Transverse colon (tissue), 4 donors: ENCODE results near the gene MED27. TPM values are rescaled to one million over a fixed set of nuclear protein-coding genes. Genes with fewer than 3 reads are reported as not detected.

ENCODE experiments used
- DNase-seq: peaks from one replicate; pipeline ENCODE4 v3.0.0-alpha.2; 2019
- H3K27ac ChIP-seq, 4 donors: fragments of 200-600 bp; sonication (generic); 2 replicates each; pipeline ENCODE4 v1.5.1; 2016 to 2018; ENCODE audit warnings: inconsistent platforms in 4 of 4
- H3K27me3 ChIP-seq: fragments of 200-600 bp; sonication (generic); 2 replicates; pipeline ENCODE4 v1.5.1; 2017; ENCODE audit warnings: inconsistent platforms
- H3K36me3 ChIP-seq, 4 donors: fragments of 200-600 bp; sonication (generic); 2 replicates each; pipeline ENCODE4 v1.5.1; 2017 to 2019; ENCODE audit warnings: inconsistent platforms in 4 of 4
- H3K4me1 ChIP-seq, 4 donors: fragments of 200-600 bp; sonication (generic); 2 replicates each; pipeline ENCODE4 v1.5.1; 2017 to 2020; ENCODE audit warnings: inconsistent platforms in 4 of 4
- H3K4me3 ChIP-seq, 4 donors: fragments of 200-600 bp; sonication (generic); 1 replicate in 1 of 4; 2 replicates in 3 of 4; pipeline versions ENCODE4 v1.5.1 to v1.6.1; 2017 to 2019; ENCODE audit warnings: inconsistent platforms in 4 of 4
- H3K9me3 ChIP-seq, 2 donors: fragments of 200-600 bp; sonication (generic); 2 replicates each; pipeline ENCODE4 v1.5.1; 2017 to 2019; ENCODE audit warnings: inconsistent platforms in 2 of 2
- CTCF ChIP-seq, 5 experiments: fragments of 200-600 bp in 3 of 5; fragments of 450-650 bp in 2 of 5; sonication (generic) in 3 of 5; IDR thresholded peaks; 1 replicate in 2 of 5; 2 replicates in 3 of 5; pipeline ENCODE4 v1.5.1; 2016 to 2017; ENCODE audit warnings: antibody characterized with exemption in 5 of 5, inconsistent platforms in 3 of 5, mild to moderate bottlenecking in 2 of 5, moderate library complexity in 1 of 5
- EP300 ChIP-seq: sonication (generic); formaldehyde crosslinking; IDR thresholded peaks from one replicate; pipeline ENCODE4 v1.6.1; 2017; ENCODE audit warnings: antibody characterized with exemption, low read depth
- POLR2A ChIP-seq: fragments of 450-650 bp; IDR thresholded peaks from one replicate; pipeline ENCODE4 v1.6.1; 2016; ENCODE audit warnings: antibody characterized with exemption, mild to moderate bottlenecking, moderate library complexity
- POLR2AphosphoS5 ChIP-seq, 3 donors: sonication (generic); formaldehyde crosslinking; IDR thresholded peaks; one replicate each; pipeline ENCODE4 v1.6.1; 2016; ENCODE audit warnings: antibody characterized with exemption in 3 of 3
- WGBS, 2 donors: methylation state at CpG; one replicate each; pipeline ENCODE4 v1.1.5; 2018; ENCODE audit warnings: low coverage in 1 of 2; 5-methylcytosine and 5-hydroxymethylcytosine counted together
- in situ Hi-C, 4 donors: fragments of 200-750 bp; cut with MboI; loops; one replicate each; pipeline versions ENCODE4 v1.15.0 to v1.15.1; 2017; ENCODE audit warnings: low sequenced_read_pairs in 3 of 4, low pct_ligation_motif_present in 1 of 4, low pct_unique_long_range_greater_than_20kb in 1 of 4
- intact Hi-C: fragments of 100-400 bp; cut with DNase I; formaldehyde crosslinking; loops from one replicate; pipeline ENCODE4 v1.15.1; 2023; ENCODE audit warnings: low total_unique reads
- total RNA-seq, 4 donors: library from RNA; depleted of rRNA; stranded (reverse); fragments of >200 nt; gene quantifications; one replicate each; pipeline ENCODE4 v1.1.0, GENCODE V29; 2016

Gene MED27
- total RNA-seq, 4 donors from 2014 or later = 2.6 to 12.6 (median 7.1) TPM

- intact Hi-C loops = no loop called here
- in situ Hi-C loops = no loop called here
- H3K36me3 ChIP-seq = no peaks in the 10 kb centered on the region
- H3K27me3 ChIP-seq = no peaks in the 10 kb centered on the region
- H3K4me3 ChIP-seq = no peak overlapping the region
- H3K9me3 ChIP-seq = no peaks in the 10 kb centered on the region
- WGBS, 2 donors = 73 to 100% methylated on average over 2 to 8 of the region's 8 CpGs
- DNase-seq = no peak
- TF ChIP-seq CTCF (IDR thresholded peaks at IDR 0.05) (no peak), POLR2A (no peak), EP300 (no peak), POLR2AphosphoS5 (IDR thresholded peaks at IDR 0.05) (no peak)
- peaks cover 0 to 4% (median 0%) of the 10 kb centered on the region in 4 donors for H3K4me1 ChIP-seq
- no peak overlapping the region for H3K27ac ChIP-seq
Measured at GRCh38 chr9:132008184-132008803, 71.4 kb downstream of the MED27 start.

- in situ Hi-C loops (no loop called here), intact Hi-C loops (no loop called here)
- WGBS, 2 donors = 91 to 97% methylated on average over 5 of the region's 5 CpGs
- H3K9me3 ChIP-seq = no peaks in the 10 kb centered on the region
- no peaks in the 10 kb centered on the region for H3K27me3 ChIP-seq
- no peaks in the 10 kb centered on the region for H3K36me3 ChIP-seq
- DNase-seq = no peak
- no peak for TF ChIP-seq CTCF (IDR thresholded peaks at IDR 0.05)
- TF ChIP-seq EP300 = no peak
- TF ChIP-seq POLR2A = no peak
- no peak for TF ChIP-seq POLR2AphosphoS5 (IDR thresholded peaks at IDR 0.05)
- H3K27ac ChIP-seq = no peak overlapping the region
- no peak overlapping the region for H3K4me3 ChIP-seq
- H3K4me1 ChIP-seq = peaks cover 0 to 4% (median 0%) of the 10 kb centered on the region in 4 donors
Measured at GRCh38 chr9:132007371-132008025, 72.2 kb downstream of the MED27 start.

GRCh38 chr9:132006677-132007370 lies 72.8 kb downstream of the MED27 start:
- intact Hi-C loops = no loop called here
- Histone ChIP-seq H3K4me1 (peaks cover 0 to 4% (median 0%) of the 10 kb centered on the region in 4 donors), H3K27ac (no peak overlapping the region), H3K27me3 (no peaks in the 10 kb centered on the region), H3K36me3 (no peaks in the 10 kb centered on the region), H3K9me3 (no peaks in the 10 kb centered on the region), H3K4me3 (no peak overlapping the region)
- 69 to 93% methylated on average over 5 to 9 of the region's 9 CpGs for WGBS, 2 donors
- TF ChIP-seq EP300 (no peak), POLR2AphosphoS5 (IDR thresholded peaks at IDR 0.05) (no peak), POLR2A (no peak), CTCF (IDR thresholded peaks at IDR 0.05) (no peak)
- in situ Hi-C loops = no loop called here
- DNase-seq = no peak

- WGBS, 2 donors = 84 to 87% methylated on average over 4 to 6 of the region's 6 CpGs
- TF ChIP-seq EP300 (no peak), POLR2A (no peak), CTCF (IDR thresholded peaks at IDR 0.05) (no peak), POLR2AphosphoS5 (IDR thresholded peaks at IDR 0.05) (no peak)
Measured at GRCh38 chr9:132005899-132006298, 73.8 kb downstream of the MED27 start.

More at GRCh38 chr9:132005899-132006298, 73.8 kb downstream of the MED27 start:
- Histone ChIP-seq H3K4me3 (no peak overlapping the region), H3K36me3 (no peaks in the 10 kb centered on the region), H3K27ac (no peak overlapping the region), H3K9me3 (no peaks in the 10 kb centered on the region), H3K27me3 (no peaks in the 10 kb centered on the region), H3K4me1 (peaks cover 0 to 4% (median 0%) of the 10 kb centered on the region in 4 donors)
- in situ Hi-C loops = no loop called here
- DNase-seq = no peak
- intact Hi-C loops = no loop called here
